Neuronal stem cell (in vitro differentiated cells): ENCODE results near the gene NFATC4.
"Not testable (repeated sequence)": the region's sequence is repeated elsewhere in the genome, so short reads cannot be mapped to it uniquely, and the experiment has no call there.

ENCODE experiments used
- DNase-seq: peaks from one replicate; pipeline ENCODE4 v3.0.0-alpha.2; 2013; ENCODE audit warnings: low spot score
- H2AFZ ChIP-seq: one replicate; pipeline ENCODE4 v1.6.1; 2013; ENCODE audit warnings: mild to moderate bottlenecking, low read length, inconsistent platforms
- H2AK5ac ChIP-seq: 2 replicates; pipeline ENCODE4 v1.6.1; 2013; ENCODE audit warnings: low read depth, mild to moderate bottlenecking, inconsistent platforms, low read length, moderate library complexity, mixed read lengths
- H2BK120ac ChIP-seq: 2 replicates; pipeline ENCODE4 v1.6.1; 2013; ENCODE audit warnings: low read depth, mild to moderate bottlenecking, inconsistent platforms, low read length, moderate library complexity, mixed read lengths
- H2BK12ac ChIP-seq: one replicate; pipeline ENCODE4 v1.6.1; 2013; ENCODE audit warnings: low read length, inconsistent platforms
- H2BK15ac ChIP-seq: 2 replicates; pipeline ENCODE4 v1.6.1; 2013; ENCODE audit warnings: mild to moderate bottlenecking, low read length, inconsistent platforms, mixed read lengths
- H2BK5ac ChIP-seq: one replicate; pipeline ENCODE4 v1.6.1; 2013; ENCODE audit warnings: inconsistent platforms, mild to moderate bottlenecking, low read length, moderate library complexity
- H3K14ac ChIP-seq: one replicate; pipeline ENCODE4 v1.6.1; 2013; ENCODE audit warnings: low read length, inconsistent platforms
- H3K18ac ChIP-seq: 2 replicates; pipeline ENCODE4 v1.6.1; 2013; ENCODE audit warnings: low read length, inconsistent platforms
- H3K23ac ChIP-seq: 2 replicates; pipeline ENCODE4 v1.6.1; 2013; ENCODE audit warnings: low read depth, mild to moderate bottlenecking, mixed read lengths, low read length, inconsistent platforms; ENCODE audit not compliant: poor library complexity
- H3K27ac ChIP-seq: replicated peaks from 3 replicates; pipeline ENCODE4 v1.5.1; 2013; ENCODE audit warnings: low read length, inconsistent platforms
- H3K27me3 ChIP-seq, 3 experiments: 2 replicates each; pipeline ENCODE4 v1.6.1; 2013; ENCODE audit warnings: low read length in 3 of 3, mild to moderate bottlenecking in 2 of 3, inconsistent platforms in 1 of 3, low read depth in 1 of 3, mixed read lengths in 1 of 3, moderate library complexity in 1 of 3; ENCODE audit not compliant: control insufficient read depth in 3 of 3, insufficient read depth in 3 of 3
- H3K36me3 ChIP-seq, 2 donors: replicated peaks in 1 of 2; 2 replicates each; pipeline ENCODE4 v1.6.1; 2013; ENCODE audit warnings: low read length in 2 of 2; ENCODE audit not compliant: control insufficient read depth in 2 of 2, insufficient read depth in 2 of 2
- H3K4ac ChIP-seq: 2 replicates; pipeline ENCODE4 v1.6.1; 2013; ENCODE audit warnings: inconsistent platforms, mild to moderate bottlenecking, low read length, moderate library complexity
- H3K4me1 ChIP-seq, 2 donors: 1 replicate in 1 of 2; 2 replicates in 1 of 2; pipeline ENCODE4 v1.6.1; 2013; ENCODE audit warnings: low read length in 2 of 2, low read depth in 1 of 2; ENCODE audit not compliant: control insufficient read depth in 2 of 2, insufficient read depth in 1 of 2
- H3K4me2 ChIP-seq: one replicate; pipeline ENCODE4 v1.6.1; 2013; ENCODE audit warnings: mild to moderate bottlenecking, low read length, inconsistent platforms; ENCODE audit not compliant: insufficient read depth, poor library complexity, severe bottlenecking
- H3K4me3 ChIP-seq, 2 donors: 2 replicates each; pipeline ENCODE4 v1.5.1; 2013; ENCODE audit warnings: low read length in 2 of 2, mild to moderate bottlenecking in 2 of 2, inconsistent platforms in 1 of 2, moderate library complexity in 1 of 2
- H3K79me1 ChIP-seq: one replicate; pipeline ENCODE4 v1.6.1; 2013; ENCODE audit warnings: low read depth, mild to moderate bottlenecking, inconsistent platforms, low read length, moderate library complexity
- H3K9ac ChIP-seq: one replicate; pipeline ENCODE4 v1.6.1; 2013; ENCODE audit warnings: mild to moderate bottlenecking, low read depth, low read length, inconsistent platforms; ENCODE audit not compliant: poor library complexity
- H3K9me3 ChIP-seq, 2 donors: replicated peaks in 1 of 2; 2 replicates each; pipeline versions ENCODE3 to v1.6.1; 2013; ENCODE audit warnings: low read length in 2 of 2, mild to moderate bottlenecking in 2 of 2, inconsistent platforms in 1 of 2, low read depth in 1 of 2, mixed read lengths in 1 of 2, moderate library complexity in 1 of 2; ENCODE audit not compliant: control insufficient read depth in 2 of 2, insufficient read depth in 1 of 2
- H4K8ac ChIP-seq: one replicate; pipeline ENCODE4 v1.6.1; 2013; ENCODE audit warnings: low read depth, mild to moderate bottlenecking, inconsistent platforms, low read length, moderate library complexity
- H4K91ac ChIP-seq: one replicate; pipeline ENCODE4 v1.6.1; 2013; ENCODE audit warnings: low read length, low read depth, mild to moderate bottlenecking, inconsistent platforms; ENCODE audit not compliant: poor library complexity
- WGBS, 2 donors: extraction: QIAGEN DNeasy Blood & Tissue Kit; methylation state at CpG; one replicate each; pipeline ENCODE4 v1.1.7; 2013; ENCODE audit warnings: missing lambda C conversion rate in 2 of 2, mixed read lengths in 1 of 2; ENCODE audit not compliant: insufficient read length in 2 of 2, insufficient replicate concordance in 1 of 2; ENCODE audit errors: extremely low coverage in 2 of 2; 5-methylcytosine and 5-hydroxymethylcytosine counted together

Gene NFATC4

GRCh38 chr14:24351517-24351916 is 16.5 kb upstream of the NFATC4 start:
- no peak overlapping the region for H2AK5ac ChIP-seq
- H2AFZ ChIP-seq, result no peak overlapping the region
- H3K27ac ChIP-seq, result no peak overlapping the region
- no peak overlapping the region for H4K8ac ChIP-seq
- no peak overlapping the region for H2BK5ac ChIP-seq
- H4K91ac ChIP-seq, result no peak overlapping the region
- H3K4ac ChIP-seq, result no peak overlapping the region
- no peak overlapping the region for H3K4me3 ChIP-seq
- no peak overlapping the region for H3K18ac ChIP-seq
- H2BK120ac ChIP-seq, result no peak overlapping the region
- WGBS, 2 donors, result no CpG with 5 or more reads among the region's 4 CpGs
- H3K79me1 ChIP-seq, result no peaks in the 10 kb centered on the region
- H3K27me3 ChIP-seq, result peaks cover 0 to 60% (median 14%) of the 10 kb centered on the region in 3 experiments
- H2BK15ac ChIP-seq, result no peak overlapping the region
- H3K9me3 ChIP-seq, result no peaks in the 10 kb centered on the region
- no peak overlapping the region for H3K14ac ChIP-seq
- no peak overlapping the region for H3K9ac ChIP-seq
- DNase-seq, result no peak
- no peaks in the 10 kb centered on the region for H3K36me3 ChIP-seq
- no peak overlapping the region for H3K4me2 ChIP-seq
- no peak overlapping the region for H3K23ac ChIP-seq
- no peak overlapping the region for H2BK12ac ChIP-seq
- no peaks in the 10 kb centered on the region for H3K4me1 ChIP-seq

- H3K36me3 ChIP-seq, result no peaks in the 10 kb centered on the region
- no peak overlapping the region for H4K91ac ChIP-seq
- H2BK12ac ChIP-seq, result no peak overlapping the region
- peaks cover 0 to 54% (median 14%) of the 10 kb centered on the region in 3 experiments for H3K27me3 ChIP-seq
- H3K18ac ChIP-seq, result no peak overlapping the region
- H2AK5ac ChIP-seq, result no peak overlapping the region
- H3K4me1 ChIP-seq, result no peaks in the 10 kb centered on the region
- H2AFZ ChIP-seq, result no peak overlapping the region
- no peaks in the 10 kb centered on the region for H3K79me1 ChIP-seq
- no peak overlapping the region for H2BK120ac ChIP-seq
- H3K4me2 ChIP-seq, result no peak overlapping the region
- no peak overlapping the region for H2BK5ac ChIP-seq
- H3K14ac ChIP-seq, result no peak overlapping the region
- H3K23ac ChIP-seq, result no peak overlapping the region
- no peak overlapping the region for H4K8ac ChIP-seq
- no peak overlapping the region for H3K27ac ChIP-seq
- H3K4me3 ChIP-seq, result no peak overlapping the region
- H3K4ac ChIP-seq, result no peak overlapping the region
- no peak overlapping the region for H2BK15ac ChIP-seq
- H3K9ac ChIP-seq, result no peak overlapping the region
- H3K9me3 ChIP-seq, result no peaks in the 10 kb centered on the region
- DNase-seq, result no peak
- WGBS, 2 donors, result no CpG with 5 or more reads among the region's 5 CpGs
Measured at GRCh38 chr14:24353559-24354481, 14.2 kb upstream of the NFATC4 start.

DNA sequence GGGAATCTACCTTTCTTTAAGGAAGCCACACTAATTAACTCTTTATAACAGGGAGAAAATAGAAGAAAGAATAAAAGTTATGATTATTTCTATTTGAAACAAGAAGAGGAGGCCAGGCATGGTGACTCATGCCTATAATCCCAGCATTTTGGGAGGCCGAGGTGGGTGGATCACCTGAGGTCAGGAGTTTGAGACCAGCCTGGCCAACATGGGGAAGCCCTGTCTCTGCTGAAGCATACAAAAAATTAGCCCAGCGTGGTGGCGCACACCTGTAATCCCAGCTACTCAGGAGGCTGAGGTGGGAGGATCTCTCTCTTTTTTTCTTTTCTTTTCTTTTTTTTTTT is 13.5 kb upstream of the NFATC4 start:
- DNase-seq, H3K23ac ChIP-seq, H3K27ac ChIP-seq, H2AK5ac ChIP-seq, H3K4ac ChIP-seq, H4K8ac ChIP-seq, H3K18ac ChIP-seq, H2BK120ac ChIP-seq, H3K79me1 ChIP-seq, H4K91ac ChIP-seq, H2BK15ac ChIP-seq, H2BK12ac ChIP-seq, H3K9me3 ChIP-seq, H3K4me2 ChIP-seq, H3K14ac ChIP-seq, H2AFZ ChIP-seq, H2BK5ac ChIP-seq, H3K4me3 ChIP-seq, H3K36me3 ChIP-seq, H3K4me1 ChIP-seq, H3K9ac ChIP-seq: not testable (repeated sequence)
- H3K27me3 ChIP-seq, result peaks cover 0 to 50% (median 14%) of the 10 kb centered on the region in 3 experiments
- no CpG with 5 or more reads among the region's 3 CpGs for WGBS, 2 donors

- peaks cover 0 to 44% (median 11%) of the 10 kb centered on the region in 3 experiments for H3K27me3 ChIP-seq
- H3K4ac ChIP-seq, result no peak overlapping the region
- H3K4me2 ChIP-seq, result no peak overlapping the region
- no peak overlapping the region for H3K18ac ChIP-seq
- no peak overlapping the region for H2AFZ ChIP-seq
- no peak overlapping the region for H3K14ac ChIP-seq
- no peak overlapping the region for H2BK12ac ChIP-seq
- no peak overlapping the region for H4K91ac ChIP-seq
- whole genome bisulfite sequencing, 2 donors, result no CpG with 5 or more reads among the region's 7 CpGs
- H3K79me1 ChIP-seq, result no peaks in the 10 kb centered on the region
- no peak overlapping the region for H3K27ac ChIP-seq
- no peak for DNase-seq
- H2AK5ac ChIP-seq, result no peak overlapping the region
- no peak overlapping the region for H3K9ac ChIP-seq
- H2BK5ac ChIP-seq, result no peak overlapping the region
- H2BK120ac ChIP-seq, result no peak overlapping the region
- no peaks in the 10 kb centered on the region for H3K9me3 ChIP-seq
- H3K36me3 ChIP-seq, result no peaks in the 10 kb centered on the region
- H3K4me3 ChIP-seq, result no peak overlapping the region
- no peak overlapping the region for H3K23ac ChIP-seq
- no peaks in the 10 kb centered on the region for H3K4me1 ChIP-seq
- no peak overlapping the region for H4K8ac ChIP-seq
- H2BK15ac ChIP-seq, result no peak overlapping the region
Measured at GRCh38 chr14:24355009-24355408, 13.0 kb upstream of the NFATC4 start.
